NT2/D1 (cell line): ENCODE data around the gene LHFPL6.

Experiments used
- DNase-seq: peaks from one replicate; pipeline ENCODE4 v3.0.0-alpha.2; 2011; ENCODE audit warnings: low read depth, low spot score
- H3K27me3 ChIP-seq: 2 replicates; pipeline ENCODE4 v1.6.0; 2011; ENCODE audit warnings: mild to moderate bottlenecking; ENCODE audit not compliant: insufficient read length, insufficient read depth
- H3K36me3 ChIP-seq: 2 replicates; pipeline ENCODE4 v1.6.1; 2011; ENCODE audit warnings: mild to moderate bottlenecking, low read length, mixed read lengths; ENCODE audit not compliant: insufficient read depth, insufficient read length
- H3K4me1 ChIP-seq: 2 replicates; pipeline ENCODE4 v1.5.1; 2011; ENCODE audit not compliant: insufficient read depth, insufficient read length
- H3K4me3 ChIP-seq: 2 replicates; pipeline ENCODE4 v1.5.1; 2011; ENCODE audit warnings: low read depth; ENCODE audit not compliant: insufficient read length
- H3K9ac ChIP-seq: 2 replicates; pipeline ENCODE4 v1.6.0; 2011; ENCODE audit warnings: low read depth; ENCODE audit not compliant: insufficient read length
- H3K9me3 ChIP-seq: 2 replicates; pipeline ENCODE4 v1.5.1; 2011; ENCODE audit warnings: mild to moderate bottlenecking, low read length; ENCODE audit not compliant: insufficient read depth
- SUZ12 ChIP-seq: IDR thresholded peaks from 2 replicates; pipeline ENCODE4 v1.6.1; 2011; ENCODE audit not compliant: insufficient read length, insufficient read depth; ENCODE audit errors: extremely low read depth
- YY1 ChIP-seq: IDR thresholded peaks from 2 replicates; pipeline ENCODE4 v1.6.1; 2011; ENCODE audit not compliant: insufficient read length, insufficient read depth
- ZNF274 ChIP-seq: IDR thresholded peaks from 2 replicates; pipeline ENCODE4 v1.6.1; 2011; ENCODE audit warnings: mild to moderate bottlenecking, low read depth, low read length

LHFPL6 gene

GRCh38 chr13:39566216-39566869 lies 36.6 kb downstream of the LHFPL6 start:
- H3K4me1 ChIP-seq = no peaks in the 10 kb centered on the region
- H3K9ac ChIP-seq = no peak overlapping the region
- TF ChIP-seq YY1 (no peak), ZNF274 (no peak), SUZ12 (no peak)
- H3K4me3 ChIP-seq = no peak overlapping the region
- H3K27me3 ChIP-seq = no peaks in the 10 kb centered on the region
- H3K9me3 ChIP-seq = 0 out of 2 replicates have a peak, but pooled peaks cover 1% of the 10 kb centered on the region
- no peak for DNase-seq
- H3K36me3 ChIP-seq = no peaks in the 10 kb centered on the region

DNA sequence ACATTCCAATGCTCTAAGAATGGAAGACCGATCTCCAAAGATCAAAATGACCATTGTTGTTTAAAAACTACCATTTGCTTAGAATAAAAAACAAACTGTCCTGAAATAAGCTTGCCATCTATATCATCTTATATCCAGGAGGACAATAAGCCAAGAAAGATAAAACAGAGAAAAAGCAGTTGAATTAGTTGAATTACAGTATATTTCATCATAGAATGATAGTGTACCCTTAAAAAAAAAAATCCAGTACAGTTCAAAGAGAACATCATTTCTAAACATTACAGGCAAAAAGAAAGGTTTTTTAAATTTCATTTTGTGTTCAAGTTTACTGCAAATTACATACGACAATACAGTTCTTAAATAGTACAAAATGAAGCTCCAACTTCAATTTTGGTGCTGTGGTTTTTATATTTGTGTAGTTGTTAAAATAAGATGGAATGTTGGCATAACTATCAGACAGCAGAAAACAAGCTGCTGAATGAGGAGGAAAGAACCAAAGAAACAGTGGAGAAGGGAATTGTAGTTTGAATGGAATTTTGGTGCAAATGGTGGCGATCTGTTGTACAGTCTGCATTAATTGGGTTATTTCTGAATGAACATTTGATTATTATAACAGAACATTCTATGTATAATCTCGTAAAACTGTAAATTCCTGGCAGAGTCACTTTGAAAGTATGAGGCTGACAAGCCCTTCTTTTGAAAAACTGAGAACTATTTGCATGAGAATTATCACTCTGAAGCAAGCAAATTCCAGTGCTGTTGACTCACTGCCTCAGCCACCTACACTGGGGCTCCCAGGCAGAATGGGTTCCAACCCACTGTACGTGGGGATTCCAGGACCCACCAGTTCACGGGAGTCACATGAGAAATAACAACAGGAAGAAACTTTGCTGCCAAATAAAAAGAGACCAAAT lies 37.7 kb downstream of the LHFPL6 start:
- H3K9ac ChIP-seq = no peak overlapping the region
- H3K36me3 ChIP-seq = no peaks in the 10 kb centered on the region
- H3K27me3 ChIP-seq = no peaks in the 10 kb centered on the region
- H3K4me3 ChIP-seq = no peak overlapping the region
- H3K4me1 ChIP-seq = no peaks in the 10 kb centered on the region
- H3K9me3 ChIP-seq = no peaks in the 10 kb centered on the region
- TF ChIP-seq ZNF274 (no peak), SUZ12 (no peak), YY1 (no peak)
- DNase-seq = peak; percentile 32

- Histone ChIP-seq H3K27me3 (no peaks in the 10 kb centered on the region), H3K4me1 (no peaks in the 10 kb centered on the region), H3K4me3 (no peak overlapping the region), H3K9me3 (0 out of 2 replicates have a peak, but pooled peaks cover 2% of the 10 kb centered on the region), H3K9ac (no peak overlapping the region), H3K36me3 (no peaks in the 10 kb centered on the region)
- no peak for TF ChIP-seq SUZ12
- TF ChIP-seq ZNF274 = no peak
- no peak for TF ChIP-seq YY1
- no peak for DNase-seq
These were observed 39.6 kb downstream of the LHFPL6 start for GRCh38 chr13:39563470-39563735.

GRCh38 chr13:39561971-39562370 lies 41.0 kb downstream of the LHFPL6 start:
- no peak for DNase-seq
- TF ChIP-seq ZNF274 (no peak), YY1 (no peak), SUZ12 (no peak)

DNA sequence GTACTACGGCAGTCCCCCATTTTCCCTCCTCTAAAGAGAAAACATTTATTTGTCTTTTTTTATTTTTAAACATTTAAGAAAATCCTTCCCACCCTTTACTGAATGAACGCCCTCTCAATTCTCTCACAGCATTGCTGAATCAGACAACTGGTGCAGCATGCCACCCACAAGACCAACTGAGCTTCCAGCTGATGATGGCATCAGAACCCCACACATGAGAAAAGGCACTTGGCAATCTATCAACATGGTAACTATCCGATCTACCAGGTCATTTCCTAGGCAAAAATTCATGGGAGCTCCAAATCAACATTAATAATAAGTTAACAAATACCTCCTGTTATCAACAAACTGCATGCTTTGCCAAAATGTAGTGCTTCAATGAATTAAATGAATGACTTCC lies 43.1 kb downstream of the LHFPL6 start:
- Histone ChIP-seq H3K9me3 (0 out of 2 replicates have a peak, but pooled peaks cover 8% of the 10 kb centered on the region), H3K4me1 (no peaks in the 10 kb centered on the region), H3K4me3 (no peak overlapping the region), H3K9ac (no peak overlapping the region), H3K27me3 (no peaks in the 10 kb centered on the region), H3K36me3 (no peaks in the 10 kb centered on the region)
- no peak for TF ChIP-seq ZNF274
- TF ChIP-seq YY1 = no peak
- no peak for TF ChIP-seq SUZ12
- DNase-seq = no peak

More at GRCh38 chr13:39561971-39562370, 41.0 kb downstream of the LHFPL6 start:
- no peak overlapping the region for H3K4me3 ChIP-seq
- H3K4me1 ChIP-seq = no peaks in the 10 kb centered on the region
- 0 out of 2 replicates have a peak, but pooled peaks cover 8% of the 10 kb centered on the region for H3K9me3 ChIP-seq
- no peak overlapping the region for H3K9ac ChIP-seq
- H3K36me3 ChIP-seq = no peaks in the 10 kb centered on the region
- no peaks in the 10 kb centered on the region for H3K27me3 ChIP-seq

DNA sequence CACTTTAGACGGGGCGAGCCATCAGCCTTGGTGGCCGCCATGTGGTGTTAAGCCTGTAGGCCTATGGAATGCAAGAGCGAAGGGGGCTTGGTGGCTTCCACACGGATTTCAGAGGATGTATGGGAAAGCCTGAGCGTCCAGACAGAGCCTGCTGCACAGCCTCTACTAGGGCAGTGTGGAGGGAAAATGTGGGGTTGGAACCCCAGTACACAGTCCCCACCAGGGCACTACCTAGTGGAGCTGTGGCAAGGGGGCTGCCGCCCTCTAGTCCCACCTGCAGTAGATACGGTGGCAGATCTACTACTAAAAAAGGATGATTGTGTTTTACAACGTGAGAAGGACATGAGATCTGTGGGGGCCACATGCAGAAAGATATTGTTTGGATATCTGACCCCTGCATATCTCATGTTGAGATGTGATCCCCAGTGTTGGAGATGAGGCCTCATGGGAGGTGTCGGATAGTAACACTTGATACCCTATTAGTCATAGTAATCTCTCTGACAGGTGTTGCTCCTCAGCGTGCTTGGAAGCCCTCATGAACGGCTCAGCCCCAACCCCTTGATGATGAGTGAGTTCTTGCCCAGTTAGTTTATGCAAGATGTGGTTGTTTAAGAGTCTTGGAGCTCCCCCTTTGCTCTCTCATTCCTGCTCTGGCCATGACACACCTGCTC lies 45.6 kb downstream of the LHFPL6 start:
- Histone ChIP-seq H3K9me3 (0 out of 2 replicates have a peak, but pooled peaks cover 8% of the 10 kb centered on the region), H3K27me3 (no peaks in the 10 kb centered on the region), H3K36me3 (peaks cover 2% of the 10 kb centered on the region), H3K4me3 (no peak overlapping the region), H3K9ac (no peak overlapping the region), H3K4me1 (no peaks in the 10 kb centered on the region)
- DNase-seq = no peak
- TF ChIP-seq YY1 (no peak), ZNF274 (no peak)

- Histone ChIP-seq H3K36me3 (peaks cover 2% of the 10 kb centered on the region), H3K27me3 (no peaks in the 10 kb centered on the region), H3K9ac (no peak overlapping the region), H3K4me3 (no peak overlapping the region), H3K4me1 (no peaks in the 10 kb centered on the region), H3K9me3 (0 out of 2 replicates have a peak, but pooled peaks cover 8% of the 10 kb centered on the region)
- DNase-seq = no peak
- TF ChIP-seq SUZ12 (no peak), ZNF274 (no peak), YY1 (no peak)
These were observed 46.1 kb downstream of the LHFPL6 start for GRCh38 chr13:39556866-39557265.
